ENCODE data around the gene CMTM1.

DNA sequence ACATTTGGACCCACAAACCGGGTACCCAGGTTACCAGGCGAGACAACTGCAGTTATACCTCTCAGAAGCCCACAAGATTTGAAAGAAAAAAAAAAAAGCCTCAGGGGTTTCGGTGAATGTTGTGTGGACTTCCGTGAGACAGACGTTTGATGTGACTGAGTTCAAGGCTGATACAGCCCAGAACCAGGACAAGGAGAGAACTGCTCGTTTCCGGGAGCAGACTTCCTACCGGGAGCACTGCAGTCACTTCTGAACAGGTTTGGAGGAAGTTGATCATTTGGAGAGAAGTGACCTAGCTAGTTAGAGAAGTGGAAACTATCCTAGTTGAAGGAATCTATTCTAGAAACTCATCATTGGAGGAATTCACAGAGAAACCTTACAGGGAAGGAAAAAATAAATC lies 13.0 kb upstream of the CMTM1 start:
- TF ChIP-seq EP300 (conservative IDR thresholded peaks at IDR 0.05; ENCODE audit: poor library complexity, severe bottlenecking) (no peak), EZH2 (IDR thresholded peaks at IDR 0.05; ENCODE audit: borderline replicate concordance, insufficient read depth, low read length, poor library complexity, severe bottlenecking) (no peak), POLR2AphosphoS5 (IDR thresholded peaks at IDR 0.05) (no peak), SMC3 (conservative IDR thresholded peaks at IDR 0.05; ENCODE audit: poor library complexity) (no peak), RAD21 (conservative IDR thresholded peaks at IDR 0.05) (no peak), TAF1 (IDR thresholded peaks at IDR 0.05; ENCODE audit: low read depth) (no peak)
- TF ChIP-seq, protein P1, sequence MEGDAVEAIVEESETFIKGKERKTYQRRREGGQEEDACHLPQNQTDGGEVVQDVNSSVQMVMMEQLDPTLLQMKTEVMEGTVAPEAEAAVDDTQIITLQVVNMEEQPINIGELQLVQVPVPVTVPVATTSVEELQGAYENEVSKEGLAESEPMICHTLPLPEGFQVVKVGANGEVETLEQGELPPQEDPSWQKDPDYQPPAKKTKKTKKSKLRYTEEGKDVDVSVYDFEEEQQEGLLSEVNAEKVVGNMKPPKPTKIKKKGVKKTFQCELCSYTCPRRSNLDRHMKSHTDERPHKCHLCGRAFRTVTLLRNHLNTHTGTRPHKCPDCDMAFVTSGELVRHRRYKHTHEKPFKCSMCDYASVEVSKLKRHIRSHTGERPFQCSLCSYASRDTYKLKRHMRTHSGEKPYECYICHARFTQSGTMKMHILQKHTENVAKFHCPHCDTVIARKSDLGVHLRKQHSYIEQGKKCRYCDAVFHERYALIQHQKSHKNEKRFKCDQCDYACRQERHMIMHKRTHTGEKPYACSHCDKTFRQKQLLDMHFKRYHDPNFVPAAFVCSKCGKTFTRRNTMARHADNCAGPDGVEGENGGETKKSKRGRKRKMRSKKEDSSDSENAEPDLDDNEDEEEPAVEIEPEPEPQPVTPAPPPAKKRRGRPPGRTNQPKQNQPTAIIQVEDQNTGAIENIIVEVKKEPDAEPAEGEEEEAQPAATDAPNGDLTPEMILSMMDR (IDR thresholded peaks at IDR 0.05; ENCODE audit: poor library complexity, severe bottlenecking) = no peak
- TF ChIP-seq, protein P2, sequence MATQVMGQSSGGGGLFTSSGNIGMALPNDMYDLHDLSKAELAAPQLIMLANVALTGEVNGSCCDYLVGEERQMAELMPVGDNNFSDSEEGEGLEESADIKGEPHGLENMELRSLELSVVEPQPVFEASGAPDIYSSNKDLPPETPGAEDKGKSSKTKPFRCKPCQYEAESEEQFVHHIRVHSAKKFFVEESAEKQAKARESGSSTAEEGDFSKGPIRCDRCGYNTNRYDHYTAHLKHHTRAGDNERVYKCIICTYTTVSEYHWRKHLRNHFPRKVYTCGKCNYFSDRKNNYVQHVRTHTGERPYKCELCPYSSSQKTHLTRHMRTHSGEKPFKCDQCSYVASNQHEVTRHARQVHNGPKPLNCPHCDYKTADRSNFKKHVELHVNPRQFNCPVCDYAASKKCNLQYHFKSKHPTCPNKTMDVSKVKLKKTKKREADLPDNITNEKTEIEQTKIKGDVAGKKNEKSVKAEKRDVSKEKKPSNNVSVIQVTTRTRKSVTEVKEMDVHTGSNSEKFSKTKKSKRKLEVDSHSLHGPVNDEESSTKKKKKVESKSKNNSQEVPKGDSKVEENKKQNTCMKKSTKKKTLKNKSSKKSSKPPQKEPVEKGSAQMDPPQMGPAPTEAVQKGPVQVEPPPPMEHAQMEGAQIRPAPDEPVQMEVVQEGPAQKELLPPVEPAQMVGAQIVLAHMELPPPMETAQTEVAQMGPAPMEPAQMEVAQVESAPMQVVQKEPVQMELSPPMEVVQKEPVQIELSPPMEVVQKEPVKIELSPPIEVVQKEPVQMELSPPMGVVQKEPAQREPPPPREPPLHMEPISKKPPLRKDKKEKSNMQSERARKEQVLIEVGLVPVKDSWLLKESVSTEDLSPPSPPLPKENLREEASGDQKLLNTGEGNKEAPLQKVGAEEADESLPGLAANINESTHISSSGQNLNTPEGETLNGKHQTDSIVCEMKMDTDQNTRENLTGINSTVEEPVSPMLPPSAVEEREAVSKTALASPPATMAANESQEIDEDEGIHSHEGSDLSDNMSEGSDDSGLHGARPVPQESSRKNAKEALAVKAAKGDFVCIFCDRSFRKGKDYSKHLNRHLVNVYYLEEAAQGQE (IDR thresholded peaks at IDR 0.05; ENCODE audit: borderline replicate concordance) = no peak
